ENCODE measurements around the gene BRAT1.

Gene BRAT1

DNA sequence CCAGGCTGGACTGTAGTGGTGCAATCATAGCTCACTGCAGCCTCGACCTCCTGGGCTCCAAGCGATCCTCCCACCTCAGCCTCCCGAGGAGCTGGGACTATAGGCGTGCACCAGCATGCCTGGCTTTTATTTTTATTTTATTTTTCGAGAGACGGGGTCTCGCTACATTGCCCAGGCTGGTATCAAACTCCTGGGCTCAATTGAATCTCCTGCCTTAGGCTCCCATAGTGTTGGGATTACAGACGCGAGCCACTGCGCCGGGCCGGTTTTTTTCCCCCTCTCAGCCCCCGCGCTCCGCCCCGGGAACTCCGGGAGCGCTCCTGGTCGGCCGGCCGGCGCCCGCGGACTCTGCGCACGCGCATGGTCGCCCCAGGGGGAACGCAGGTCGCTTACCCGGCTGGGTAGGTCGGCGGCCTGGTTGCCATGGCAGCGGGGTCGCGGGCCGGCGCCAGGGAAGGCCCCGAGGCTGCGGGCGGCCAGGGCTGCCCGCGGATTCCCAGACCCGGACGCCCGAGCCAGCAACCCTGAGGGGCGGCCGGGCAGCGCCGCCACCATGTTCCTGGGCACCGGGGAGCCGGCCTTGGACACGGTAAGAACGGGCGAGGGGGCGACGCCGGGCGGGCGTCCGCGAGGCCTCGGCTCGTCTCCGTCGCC lies 3.4 kb upstream of the BRAT1 start, which contains the start of gene IQCE:
Gene IQCE (plus strand): TSS at position 351 of the 654 bp plus-strand sequence. CDS start 203 bp downstream, at position 554.
- Histone ChIP-seq H3K36me3 (ENCODE audit: control insufficient read depth in 2 of 2, insufficient read depth in 2 of 2, low read length in 2 of 2) (no peaks in the 10 kb centered on the region), H3K4me3 (ENCODE audit: low read length in 2 of 2) (peak within 1 kb of the TSS; percentile 72 to 84), H3K4me1 (ENCODE audit: control insufficient read depth, insufficient read depth, low read length) (peaks cover 29% of the 10 kb centered on the region), H3K9me3 (ENCODE audit: control insufficient read depth in 2 of 2, low read length in 2 of 2) (no peaks in the 10 kb centered on the region), H3K27ac (ENCODE audit: low read length) (no peak within 1 kb of the TSS), H3K9ac (ENCODE audit: low read length in 2 of 2) (peak within 1 kb of the TSS; percentile 70 to 80), H3K27me3 (ENCODE audit: control insufficient read depth in 1 of 2, insufficient read depth in 2 of 2, low read length in 2 of 2) (no peaks in the 10 kb centered on the region)

DNA sequence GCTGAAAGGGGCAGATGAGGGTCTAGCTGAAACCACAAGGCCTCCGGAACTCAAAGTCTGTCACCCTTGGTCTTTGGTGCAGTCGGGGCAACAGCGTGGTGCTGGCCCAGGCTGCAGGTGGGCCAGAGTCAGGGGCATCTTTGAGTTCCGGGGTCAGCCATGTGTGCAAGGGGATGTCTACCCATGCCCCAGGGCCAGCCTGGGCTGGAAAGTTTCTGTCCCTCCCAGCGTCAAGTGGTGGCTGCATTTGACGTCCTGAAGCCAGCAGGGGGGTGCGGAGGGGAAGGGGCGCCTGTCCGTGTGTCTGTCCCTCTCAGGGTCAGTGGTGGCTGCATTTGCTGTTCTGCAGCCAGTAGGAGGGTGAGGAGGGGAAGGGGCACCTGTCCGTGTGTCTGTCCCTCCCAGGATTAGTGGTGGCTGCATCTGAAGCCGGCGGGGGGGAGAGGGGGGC lies 638 bp downstream of the BRAT1 start:
- Histone ChIP-seq H3K4me3 (ENCODE audit: low read length in 2 of 2) (peak overlapping the region; percentile 85 to 88), H3K27me3 (ENCODE audit: control insufficient read depth in 1 of 2, insufficient read depth in 2 of 2, low read length in 2 of 2) (no peaks in the 10 kb centered on the region), H3K27ac (ENCODE audit: low read length) (peak overlapping the region; percentile 95), H3K36me3 (ENCODE audit: control insufficient read depth in 2 of 2, insufficient read depth in 2 of 2, low read length in 2 of 2) (peaks cover 0 to 6% of the 10 kb centered on the region in 2 donors), H3K9ac (ENCODE audit: low read length in 2 of 2) (peak overlapping the region; percentile 66 to 86), H3K9me3 (ENCODE audit: control insufficient read depth in 2 of 2, low read length in 2 of 2) (no peaks in the 10 kb centered on the region), H3K4me1 (ENCODE audit: control insufficient read depth, insufficient read depth, low read length) (peaks cover 29% of the 10 kb centered on the region)

DNA sequence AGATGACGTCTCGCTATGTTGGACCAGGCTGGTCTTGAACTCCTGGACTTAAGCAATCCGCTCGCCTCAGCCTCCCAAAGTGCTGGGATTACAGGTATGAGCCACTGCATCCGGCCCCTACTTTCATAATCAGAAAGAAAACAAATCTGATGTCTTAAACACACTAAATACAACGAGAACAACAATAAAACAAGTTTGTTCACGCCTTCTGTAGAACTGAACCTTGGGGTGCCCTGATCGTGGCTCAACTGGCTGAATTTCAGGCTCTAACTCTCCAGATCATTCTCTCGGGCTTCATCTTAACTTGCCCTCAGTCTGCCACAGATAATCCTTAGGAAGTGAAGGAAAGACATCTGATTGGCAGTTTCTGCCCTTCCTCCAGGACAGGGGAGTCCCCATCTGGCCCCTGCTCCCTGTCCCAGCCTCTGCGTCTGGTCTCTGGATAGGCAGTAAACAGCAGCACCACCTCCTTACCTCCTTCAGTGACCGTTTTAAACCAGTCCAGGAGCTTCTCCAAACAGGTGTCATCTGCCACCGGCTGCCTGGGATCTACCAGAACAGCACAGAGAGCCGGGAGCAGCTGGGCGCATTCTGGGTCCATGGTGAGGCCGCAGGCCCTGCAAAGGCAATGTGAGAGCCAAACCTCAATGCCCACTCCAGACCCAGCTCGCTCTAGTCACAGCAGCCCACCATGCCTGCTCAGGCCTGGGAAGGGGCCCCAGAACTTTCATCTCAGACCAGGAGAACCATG lies 1.3 kb downstream of the BRAT1 start:
- peak overlapping the region; percentile 66 to 86 for H3K9ac ChIP-seq (ENCODE audit: low read length in 2 of 2)
- H3K27me3 ChIP-seq (ENCODE audit: control insufficient read depth in 1 of 2, insufficient read depth in 2 of 2, low read length in 2 of 2): no peaks in the 10 kb centered on the region
- H3K9me3 ChIP-seq (ENCODE audit: control insufficient read depth in 2 of 2, low read length in 2 of 2): no peaks in the 10 kb centered on the region
- H3K4me3 ChIP-seq (ENCODE audit: low read length in 2 of 2): peak overlapping the region; percentile 85 to 88
- H3K27ac ChIP-seq (ENCODE audit: low read length): no peak overlapping the region
- H3K4me1 ChIP-seq (ENCODE audit: control insufficient read depth, insufficient read depth, low read length): peaks cover 25% of the 10 kb centered on the region
- H3K36me3 ChIP-seq (ENCODE audit: control insufficient read depth in 2 of 2, insufficient read depth in 2 of 2, low read length in 2 of 2): peaks cover 0 to 6% of the 10 kb centered on the region in 2 donors

DNA sequence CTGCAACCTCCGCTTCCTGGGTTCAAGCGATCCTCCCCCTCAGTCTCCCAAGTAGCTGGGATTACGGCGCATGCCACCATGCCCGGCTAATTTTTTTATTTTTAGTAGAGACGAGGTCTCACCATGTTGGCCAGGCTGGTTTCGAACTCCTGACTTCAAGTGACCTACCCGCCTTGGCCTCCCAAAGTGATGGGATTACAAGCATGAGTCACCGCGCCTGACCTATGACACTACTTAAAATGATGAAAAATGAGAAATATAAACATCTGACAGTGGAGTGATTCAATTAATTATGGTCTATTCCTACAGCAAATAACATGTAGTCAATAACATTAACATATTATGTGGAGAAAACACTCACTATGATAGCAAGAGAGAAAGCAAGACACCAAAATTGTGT lies 2.2 kb downstream of the BRAT1 start:
- Histone ChIP-seq H3K27ac (ENCODE audit: low read length) (no peak overlapping the region), H3K36me3 (ENCODE audit: control insufficient read depth in 2 of 2, insufficient read depth in 2 of 2, low read length in 2 of 2) (peaks cover 1 to 6% of the 10 kb centered on the region in 2 donors), H3K4me3 (ENCODE audit: low read length in 2 of 2) (no peak overlapping the region), H3K9me3 (ENCODE audit: control insufficient read depth in 2 of 2, low read length in 2 of 2) (no peaks in the 10 kb centered on the region), H3K27me3 (ENCODE audit: control insufficient read depth in 1 of 2, insufficient read depth in 2 of 2, low read length in 2 of 2) (no peaks in the 10 kb centered on the region), H3K4me1 (ENCODE audit: control insufficient read depth, insufficient read depth, low read length) (peaks cover 19% of the 10 kb centered on the region), H3K9ac (ENCODE audit: low read length in 2 of 2) (no peak overlapping the region)

DNA sequence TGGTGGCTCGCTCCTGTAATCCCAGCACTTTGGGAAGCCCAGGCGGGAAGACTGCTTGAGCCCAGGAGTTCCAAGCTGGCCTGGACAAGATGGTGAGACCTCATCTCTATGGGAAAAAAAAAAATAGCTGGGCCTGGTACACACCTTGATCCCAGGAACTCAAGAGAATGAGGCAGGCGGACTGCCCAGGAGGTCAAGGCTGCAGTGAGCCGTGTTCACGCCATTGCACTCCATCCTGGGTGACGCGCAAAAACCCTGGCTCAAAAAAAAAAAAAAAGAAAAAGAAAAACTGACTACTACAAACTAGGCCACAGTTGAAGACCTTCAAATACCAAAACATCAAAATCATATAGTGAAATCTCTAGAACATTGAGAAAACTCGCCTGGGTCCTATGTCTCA lies 3.9 kb downstream of the BRAT1 start:
- Histone ChIP-seq H3K4me1 (ENCODE audit: control insufficient read depth, insufficient read depth, low read length) (peaks cover 17% of the 10 kb centered on the region), H3K4me3 (ENCODE audit: low read length in 2 of 2) (no peak overlapping the region), H3K9me3 (ENCODE audit: control insufficient read depth in 2 of 2, low read length in 2 of 2) (no peaks in the 10 kb centered on the region), H3K36me3 (ENCODE audit: control insufficient read depth in 2 of 2, insufficient read depth in 2 of 2, low read length in 2 of 2) (peaks cover 8 to 13% of the 10 kb centered on the region in 2 donors), H3K9ac (ENCODE audit: low read length in 2 of 2) (no peak overlapping the region), H3K27ac (ENCODE audit: low read length) (no peak overlapping the region), H3K27me3 (ENCODE audit: control insufficient read depth in 1 of 2, insufficient read depth in 2 of 2, low read length in 2 of 2) (no peaks in the 10 kb centered on the region)

- no peak overlapping the region for H3K4me3 ChIP-seq (ENCODE audit: low read length in 2 of 2)
Measured at GRCh38 chr7:2546776-2547586, 8.3 kb downstream of the BRAT1 start.

GRCh38 chr7:2545746-2546425 lies 9.4 kb downstream of the BRAT1 start:
- Histone ChIP-seq H3K36me3 (ENCODE audit: control insufficient read depth in 2 of 2, insufficient read depth in 2 of 2, low read length in 2 of 2) (peaks cover 29 to 36% of the 10 kb centered on the region in 2 donors), H3K4me3 (ENCODE audit: low read length in 2 of 2) (no peak overlapping the region), H3K9ac (ENCODE audit: low read length in 2 of 2) (no peak overlapping the region), H3K27me3 (ENCODE audit: control insufficient read depth in 1 of 2, insufficient read depth in 2 of 2, low read length in 2 of 2) (no peaks in the 10 kb centered on the region), H3K4me1 (ENCODE audit: control insufficient read depth, insufficient read depth, low read length) (no peaks in the 10 kb centered on the region), H3K27ac (ENCODE audit: low read length) (no peak overlapping the region), H3K9me3 (ENCODE audit: control insufficient read depth in 2 of 2, low read length in 2 of 2) (no peaks in the 10 kb centered on the region)

More at GRCh38 chr7:2546776-2547586, 8.3 kb downstream of the BRAT1 start:
- H3K36me3 ChIP-seq (ENCODE audit: control insufficient read depth in 2 of 2, insufficient read depth in 2 of 2, low read length in 2 of 2): peaks cover 29 to 36% of the 10 kb centered on the region in 2 donors
- H3K27me3 ChIP-seq (ENCODE audit: control insufficient read depth in 1 of 2, insufficient read depth in 2 of 2, low read length in 2 of 2): no peaks in the 10 kb centered on the region
- no peaks in the 10 kb centered on the region for H3K4me1 ChIP-seq (ENCODE audit: control insufficient read depth, insufficient read depth, low read length)
- no peak overlapping the region for H3K9ac ChIP-seq (ENCODE audit: low read length in 2 of 2)
- H3K9me3 ChIP-seq (ENCODE audit: control insufficient read depth in 2 of 2, low read length in 2 of 2): no peaks in the 10 kb centered on the region
- H3K27ac ChIP-seq (ENCODE audit: low read length): no peak overlapping the region

DNA sequence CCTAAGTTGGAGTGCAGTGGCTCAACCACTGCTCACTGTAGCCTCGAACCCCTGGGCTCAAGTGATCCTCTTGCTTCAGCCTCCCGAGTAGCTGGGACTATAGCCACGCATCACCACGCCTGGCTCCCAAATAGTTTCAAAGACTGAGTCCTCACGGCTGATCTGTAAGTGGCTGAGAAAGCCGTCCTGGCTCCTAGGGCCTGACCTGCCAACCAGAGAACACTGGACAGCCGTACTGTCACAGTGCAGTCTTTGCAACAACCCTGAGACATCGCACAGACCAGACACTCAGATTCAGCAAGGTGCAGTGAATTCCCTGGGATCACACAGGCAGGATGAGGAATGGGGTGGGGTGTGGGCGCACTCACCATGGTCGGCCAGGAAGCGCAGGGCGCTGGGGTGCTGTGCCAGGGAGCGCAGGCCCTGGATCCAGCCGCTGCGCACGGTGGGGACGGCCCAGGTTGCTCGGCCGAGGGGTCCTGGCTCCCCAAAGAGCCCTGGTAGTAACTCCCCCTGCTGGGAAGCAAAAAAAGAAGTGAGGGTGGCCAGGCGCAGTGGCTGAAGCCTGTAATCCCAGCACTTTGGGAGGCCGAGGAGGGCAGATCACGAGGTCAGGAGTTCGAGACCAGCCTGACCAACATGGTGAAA lies 10.7 kb downstream of the BRAT1 start:
- Histone ChIP-seq H3K9me3 (ENCODE audit: control insufficient read depth in 2 of 2, low read length in 2 of 2) (no peaks in the 10 kb centered on the region), H3K4me1 (ENCODE audit: control insufficient read depth, insufficient read depth, low read length) (no peaks in the 10 kb centered on the region), H3K36me3 (ENCODE audit: control insufficient read depth in 2 of 2, insufficient read depth in 2 of 2, low read length in 2 of 2) (peaks cover 29 to 32% of the 10 kb centered on the region in 2 donors), H3K9ac (ENCODE audit: low read length in 2 of 2) (no peak overlapping the region), H3K27me3 (ENCODE audit: control insufficient read depth in 1 of 2, insufficient read depth in 2 of 2, low read length in 2 of 2) (no peaks in the 10 kb centered on the region), H3K27ac (ENCODE audit: low read length) (no peak overlapping the region), H3K4me3 (ENCODE audit: low read length in 2 of 2) (no peak overlapping the region)

DNA sequence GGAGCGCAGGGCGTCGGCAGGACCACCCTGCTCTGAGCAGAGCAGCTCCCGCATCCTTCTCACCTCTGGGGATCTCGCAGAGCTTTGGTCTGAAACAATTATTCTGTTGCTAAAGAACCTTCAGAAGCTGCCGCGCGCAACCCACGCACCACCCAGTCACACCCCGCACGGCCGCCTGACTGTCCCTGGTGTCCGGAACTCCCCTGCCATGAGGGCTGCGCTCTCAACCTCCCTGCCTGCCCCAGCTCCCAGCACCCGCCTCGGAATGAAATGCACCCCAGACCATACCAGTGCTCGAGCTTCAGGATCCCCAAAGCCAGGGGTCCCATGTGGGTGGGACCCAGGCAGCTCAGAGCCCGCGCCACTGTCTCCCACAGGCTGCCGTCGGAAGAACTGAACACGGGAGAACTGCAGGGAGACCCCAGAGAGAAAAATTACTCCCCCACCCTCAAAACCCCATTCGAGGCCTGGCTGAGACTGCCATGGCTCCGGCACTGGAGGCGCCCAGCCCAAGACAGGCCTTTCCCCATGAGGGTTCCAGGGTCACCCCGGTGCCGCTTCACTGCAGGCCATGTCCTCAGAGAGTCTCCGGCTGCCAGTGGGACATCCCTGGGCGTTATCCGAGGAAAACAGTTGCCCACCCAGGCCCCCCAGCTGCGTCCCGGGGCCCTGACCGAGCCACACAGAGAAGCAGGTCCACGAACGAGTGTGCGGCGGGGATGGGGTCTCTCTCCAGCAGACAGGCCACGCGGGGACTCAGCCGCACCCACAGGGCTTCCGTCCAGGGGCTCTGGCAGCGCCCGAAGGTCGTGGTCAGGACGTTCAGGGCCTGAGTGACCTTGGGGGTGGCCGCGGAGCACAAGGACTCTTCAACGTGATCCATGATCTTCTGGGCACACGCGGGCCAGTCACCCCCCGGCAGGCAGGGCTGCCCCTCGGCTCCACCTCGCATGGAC lies 12.1 kb downstream of the BRAT1 start:
- H3K36me3 ChIP-seq (ENCODE audit: control insufficient read depth in 2 of 2, insufficient read depth in 2 of 2, low read length in 2 of 2): peaks cover 28 to 45% of the 10 kb centered on the region in 2 donors
- H3K9me3 ChIP-seq (ENCODE audit: control insufficient read depth in 2 of 2, low read length in 2 of 2): no peaks in the 10 kb centered on the region
- no peak overlapping the region for H3K9ac ChIP-seq (ENCODE audit: low read length in 2 of 2)
- H3K27ac ChIP-seq (ENCODE audit: low read length): no peak overlapping the region
- no peak overlapping the region for H3K4me3 ChIP-seq (ENCODE audit: low read length in 2 of 2)
- no peaks in the 10 kb centered on the region for H3K4me1 ChIP-seq (ENCODE audit: control insufficient read depth, insufficient read depth, low read length)
- no peaks in the 10 kb centered on the region for H3K27me3 ChIP-seq (ENCODE audit: control insufficient read depth in 1 of 2, insufficient read depth in 2 of 2, low read length in 2 of 2)

All from stomach smooth muscle (tissue), 2 donors.